A549 (cell line): ENCODE results near the gene TTN.

Experiments used
- CTCF ChIP-seq: fragments of >200 bp; sonication (Bioruptor Twin); formaldehyde crosslinking; IDR thresholded peaks from 3 replicates; pipeline ENCODE4 v1.5.1; 2016
- POLR2AphosphoS2 ChIP-seq: conservative IDR thresholded peaks from 2 replicates; pipeline ENCODE4 v1.6.1; 2012; ENCODE audit warnings: low read length, improper control_type of control experiment, inconsistent platforms
- RCOR1 ChIP-seq: fragments of 150-350 bp; IDR thresholded peaks from 2 replicates; pipeline ENCODE4 v1.6.1; 2014; ENCODE audit warnings: antibody characterized with exemption, low read length, low read depth

GRCh38 chr2:178844269-178844668, 37.0 kb upstream of the TTN start:
- TF ChIP-seq POLR2AphosphoS2 (no peak), RCOR1 (no peak), CTCF (no peak)
